Measurements from ENCODE around the gene HPSE2. TPM values are rescaled to one million over a fixed set of nuclear protein-coding genes. Genes with fewer than 3 reads are reported as not detected.

HPSE2 gene
- total RNA-seq, 1 experiment from 2014 or later: 0.48 TPM

- Histone ChIP-seq H3K4me3 (ENCODE audit: insufficient read depth, low read depth, low read length) (no peak overlapping the region), H3K36me3 (replicated peaks; ENCODE audit: control insufficient read depth, insufficient read depth, low read length) (peaks cover 10% of the 10 kb centered on the region), H3K27me3 (ENCODE audit: control insufficient read depth, insufficient read depth, low read length) (no peaks in the 10 kb centered on the region)
- DNase-seq: no peak
Observed at GRCh38 chr10:98430427-98430826, 805.2 kb downstream of the HPSE2 start.

GRCh38 chr10:98429320-98430072 is 806.2 kb downstream of the HPSE2 start:
- peaks cover 5% of the 10 kb centered on the region for H3K36me3 ChIP-seq (replicated peaks; ENCODE audit: control insufficient read depth, insufficient read depth, low read length)

DNA sequence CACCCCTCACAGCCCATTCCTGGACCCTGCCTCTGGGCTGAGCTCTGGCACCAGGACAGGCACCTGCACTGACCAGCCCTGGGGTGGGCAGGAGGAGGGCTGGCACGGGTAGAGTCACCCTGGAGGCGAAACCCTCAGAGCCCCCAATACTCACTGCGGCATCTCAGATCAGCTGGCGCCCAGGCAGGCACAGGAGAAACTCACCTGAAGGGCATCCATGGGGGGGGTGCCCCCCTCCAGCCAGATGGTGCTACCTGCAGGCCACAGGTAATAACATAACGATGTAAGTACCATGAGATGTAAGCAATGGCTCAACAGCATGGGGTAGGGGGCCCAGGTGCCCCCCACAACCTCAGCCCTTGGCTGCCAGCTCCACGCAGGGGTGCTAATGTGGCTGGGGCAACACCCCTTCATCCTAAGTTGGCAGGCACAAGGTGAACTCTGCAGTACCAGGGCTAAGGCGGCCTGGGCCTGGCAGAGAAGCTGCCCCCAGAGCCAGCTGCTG is 808.6 kb downstream of the HPSE2 start:
- Histone ChIP-seq H3K4me3 (ENCODE audit: insufficient read depth, low read depth, low read length) (no peak overlapping the region), H3K27me3 (ENCODE audit: control insufficient read depth, insufficient read depth, low read length) (no peaks in the 10 kb centered on the region), H3K36me3 (replicated peaks; ENCODE audit: control insufficient read depth, insufficient read depth, low read length) (peaks cover 5% of the 10 kb centered on the region)
- DNase-seq: peak; percentile 40

More at GRCh38 chr10:98429320-98430072, 806.2 kb downstream of the HPSE2 start:
- Histone ChIP-seq H3K27me3 (ENCODE audit: control insufficient read depth, insufficient read depth, low read length) (no peaks in the 10 kb centered on the region), H3K4me3 (ENCODE audit: insufficient read depth, low read depth, low read length) (no peak overlapping the region)
- DNase-seq: no peak

GRCh38 chr10:98425511-98426352 is 809.9 kb downstream of the HPSE2 start:
- peak; percentile 94 for DNase-seq
- Histone ChIP-seq H3K27me3 (ENCODE audit: control insufficient read depth, insufficient read depth, low read length) (no peaks in the 10 kb centered on the region), H3K36me3 (replicated peaks; ENCODE audit: control insufficient read depth, insufficient read depth, low read length) (peaks cover 2% of the 10 kb centered on the region), H3K4me3 (ENCODE audit: insufficient read depth, low read depth, low read length) (no peak overlapping the region)

GRCh38 chr10:98424295-98425254 is 811.1 kb downstream of the HPSE2 start:
- H3K27me3 ChIP-seq (ENCODE audit: control insufficient read depth, insufficient read depth, low read length): no peaks in the 10 kb centered on the region
- no peak overlapping the region for H3K4me3 ChIP-seq (ENCODE audit: insufficient read depth, low read depth, low read length)
- H3K36me3 ChIP-seq (replicated peaks; ENCODE audit: control insufficient read depth, insufficient read depth, low read length): peaks cover 2% of the 10 kb centered on the region; the same call in 1 of the 2 replicates
- DNase-seq: peak; percentile 36

GRCh38 chr10:98423691-98424120 is 811.9 kb downstream of the HPSE2 start:
- Histone ChIP-seq H3K27me3 (ENCODE audit: control insufficient read depth, insufficient read depth, low read length) (no peaks in the 10 kb centered on the region), H3K4me3 (ENCODE audit: insufficient read depth, low read depth, low read length) (no peak overlapping the region), H3K36me3 (replicated peaks; ENCODE audit: control insufficient read depth, insufficient read depth, low read length) (no peaks in the 10 kb centered on the region)
- DNase-seq: peak; percentile 90

DNA sequence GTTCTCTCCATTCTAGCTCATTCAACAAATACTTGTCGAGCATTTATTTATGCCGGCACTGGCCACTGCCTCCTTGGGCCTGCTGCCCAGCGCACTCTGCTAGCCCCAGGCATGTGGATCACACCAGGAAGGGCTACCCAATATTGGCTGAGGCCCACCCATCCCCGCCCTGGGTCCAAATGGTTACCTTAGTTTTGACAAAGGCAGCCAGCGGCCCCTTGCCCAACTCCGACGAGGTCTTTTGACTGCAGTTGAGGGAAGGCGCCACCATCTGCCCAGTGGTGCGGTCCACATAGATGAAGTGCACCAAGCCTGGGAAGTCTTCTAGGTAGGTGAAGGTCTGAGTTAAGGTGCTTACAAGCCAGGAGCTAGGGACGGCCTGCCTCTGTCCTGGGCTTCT is 813.5 kb downstream of the HPSE2 start:
- Histone ChIP-seq H3K27me3 (ENCODE audit: control insufficient read depth, insufficient read depth, low read length) (no peaks in the 10 kb centered on the region), H3K4me3 (ENCODE audit: insufficient read depth, low read depth, low read length) (no peak overlapping the region)
- DNase-seq: peak; percentile 38

DNA sequence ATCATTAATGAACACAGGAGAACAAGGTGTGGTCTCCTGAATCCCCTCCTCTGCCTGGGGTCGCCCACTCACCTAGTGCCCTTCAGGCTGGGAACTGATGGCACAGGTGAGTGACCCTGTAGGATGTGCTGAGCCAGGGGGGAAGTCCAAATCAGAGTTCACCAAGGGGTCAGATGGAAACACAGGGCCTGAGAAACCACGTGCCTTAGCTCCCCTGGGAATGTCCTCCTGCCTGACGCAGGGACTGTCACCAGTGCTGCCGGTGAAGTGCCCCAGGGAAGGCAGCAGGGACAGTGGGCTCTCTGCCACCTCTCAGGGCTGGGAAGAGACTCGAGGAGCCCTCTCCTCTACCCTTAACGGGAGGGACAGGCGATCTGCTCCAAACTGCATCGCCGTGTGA is 814.9 kb downstream of the HPSE2 start:
- Histone ChIP-seq H3K27me3 (ENCODE audit: control insufficient read depth, insufficient read depth, low read length) (no peaks in the 10 kb centered on the region), H3K36me3 (replicated peaks; ENCODE audit: control insufficient read depth, insufficient read depth, low read length) (no peaks in the 10 kb centered on the region), H3K4me3 (ENCODE audit: insufficient read depth, low read depth, low read length) (no peak overlapping the region)
- no peak for DNase-seq

More for the DNA sequence above, 813.5 kb downstream of the HPSE2 start:
- H3K36me3 ChIP-seq (replicated peaks; ENCODE audit: control insufficient read depth, insufficient read depth, low read length): no peaks in the 10 kb centered on the region

- H3K4me3 ChIP-seq (ENCODE audit: insufficient read depth, low read depth, low read length): no peak overlapping the region
- H3K27me3 ChIP-seq (ENCODE audit: control insufficient read depth, insufficient read depth, low read length): no peaks in the 10 kb centered on the region
- no peak for DNase-seq
- H3K36me3 ChIP-seq (replicated peaks; ENCODE audit: control insufficient read depth, insufficient read depth, low read length): no peaks in the 10 kb centered on the region
Observed at GRCh38 chr10:98419469-98420261, 816.0 kb downstream of the HPSE2 start.

GRCh38 chr10:98418665-98419468 is 816.8 kb downstream of the HPSE2 start:
- DNase-seq: no peak
- Histone ChIP-seq H3K27me3 (ENCODE audit: control insufficient read depth, insufficient read depth, low read length) (no peaks in the 10 kb centered on the region), H3K4me3 (ENCODE audit: insufficient read depth, low read depth, low read length) (no peak overlapping the region), H3K36me3 (replicated peaks; ENCODE audit: control insufficient read depth, insufficient read depth, low read length) (no peaks in the 10 kb centered on the region)

- no peak for DNase-seq
- Histone ChIP-seq H3K36me3 (replicated peaks; ENCODE audit: control insufficient read depth, insufficient read depth, low read length) (no peaks in the 10 kb centered on the region), H3K4me3 (ENCODE audit: insufficient read depth, low read depth, low read length) (no peak overlapping the region), H3K27me3 (ENCODE audit: control insufficient read depth, insufficient read depth, low read length) (no peaks in the 10 kb centered on the region)
Observed at GRCh38 chr10:98417973-98418664, 817.5 kb downstream of the HPSE2 start.

DNA sequence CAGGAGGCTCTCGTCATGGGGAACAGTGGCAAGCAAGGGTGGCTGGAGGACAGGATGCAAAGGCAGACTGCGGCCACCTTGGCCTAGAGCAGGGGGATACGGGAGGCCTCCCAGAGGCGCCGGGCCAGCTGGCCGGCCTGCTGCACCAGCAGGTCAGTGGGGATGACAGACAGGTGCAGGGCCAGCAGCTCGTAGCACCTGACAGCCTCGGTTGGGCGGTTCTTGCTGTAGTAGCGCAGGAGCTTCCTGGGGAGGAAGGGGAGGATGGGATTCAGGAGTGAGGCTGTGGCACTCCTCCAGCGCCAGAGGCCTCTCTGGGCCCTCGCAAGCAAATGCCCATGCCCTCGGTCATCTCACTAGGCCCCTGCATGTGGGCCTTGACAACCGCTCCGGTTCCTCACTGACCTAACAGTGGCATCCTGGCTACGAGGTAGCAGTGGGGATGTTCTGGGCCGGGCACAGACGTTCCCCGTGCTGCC is 818.1 kb downstream of the HPSE2 start:
- DNase-seq: no peak
- Histone ChIP-seq H3K36me3 (replicated peaks; ENCODE audit: control insufficient read depth, insufficient read depth, low read length) (no peaks in the 10 kb centered on the region), H3K27me3 (ENCODE audit: control insufficient read depth, insufficient read depth, low read length) (no peaks in the 10 kb centered on the region), H3K4me3 (ENCODE audit: insufficient read depth, low read depth, low read length) (no peak overlapping the region)

Data from H7 (cell line).